Kidney tubule cell (primary cell): Measurements from ENCODE around the gene ADPGK.
"Not testable (repeated sequence)": the region's sequence is repeated elsewhere in the genome, so short reads cannot be mapped to it uniquely, and the experiment has no call there.

Source experiments
- DNase-seq: peaks from one replicate; pipeline ENCODE4 v3.0.0-alpha.2; 2018; ENCODE audit warnings: low spot score

Gene ADPGK

GRCh38 chr15:72749700-72750099, 33.9 kb downstream of the ADPGK start:
- DNase-seq: no peak

- DNase-seq: no peak
These were observed 43.3 kb downstream of the ADPGK start for GRCh38 chr15:72740219-72740618.

GRCh38 chr15:72737723-72738122, 45.8 kb downstream of the ADPGK start:
- no peak for DNase-seq

- DNase-seq: no peak
These were observed 46.5 kb downstream of the ADPGK start for GRCh38 chr15:72737061-72737460.

DNA sequence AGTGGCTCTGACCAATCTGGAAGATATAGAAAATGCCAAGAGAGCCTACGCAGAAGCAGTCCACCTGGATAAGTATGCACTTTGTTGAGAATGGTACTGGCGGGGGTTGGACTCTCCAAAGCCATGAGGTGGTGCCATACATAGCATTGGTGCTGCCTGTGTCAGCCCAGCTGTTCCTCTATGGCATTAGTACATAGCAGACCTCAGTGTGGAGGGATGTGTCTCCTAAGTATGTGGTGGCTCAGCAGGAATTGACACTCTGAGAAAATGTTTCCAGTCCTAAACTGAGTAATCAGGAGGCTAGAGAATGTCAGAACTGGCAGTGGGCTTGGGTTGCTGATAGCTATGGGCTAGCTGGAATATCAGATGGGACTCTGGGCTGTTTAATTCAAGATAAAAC, 48.4 kb downstream of the ADPGK start:
- no peak for DNase-seq

GRCh38 chr15:72733941-72734738, 49.4 kb downstream of the ADPGK start:
- DNase-seq: no peak

GRCh38 chr15:72732516-72732915, 51.0 kb downstream of the ADPGK start:
- DNase-seq: no peak

DNA sequence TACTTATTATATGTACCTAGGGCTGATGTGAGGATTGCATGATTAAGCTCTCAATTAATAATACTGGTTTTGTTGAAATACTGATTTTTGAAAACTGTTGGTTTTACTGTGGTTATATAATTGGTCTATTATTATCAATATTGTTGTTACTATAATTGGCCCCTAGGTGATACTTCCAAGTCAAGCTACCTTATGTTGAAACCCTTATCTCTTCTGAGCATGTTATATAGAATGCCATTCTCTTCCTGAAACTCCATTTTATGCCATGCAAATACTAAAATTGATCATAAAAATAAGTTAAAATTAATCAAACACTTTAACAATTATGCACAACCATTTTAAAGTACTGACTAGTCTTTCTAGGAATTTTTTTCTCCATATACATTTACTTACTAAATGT, 51.5 kb downstream of the ADPGK start:
- DNase-seq: no peak

GRCh38 chr15:72728821-72729220, 54.7 kb downstream of the ADPGK start:
- no peak for DNase-seq

DNA sequence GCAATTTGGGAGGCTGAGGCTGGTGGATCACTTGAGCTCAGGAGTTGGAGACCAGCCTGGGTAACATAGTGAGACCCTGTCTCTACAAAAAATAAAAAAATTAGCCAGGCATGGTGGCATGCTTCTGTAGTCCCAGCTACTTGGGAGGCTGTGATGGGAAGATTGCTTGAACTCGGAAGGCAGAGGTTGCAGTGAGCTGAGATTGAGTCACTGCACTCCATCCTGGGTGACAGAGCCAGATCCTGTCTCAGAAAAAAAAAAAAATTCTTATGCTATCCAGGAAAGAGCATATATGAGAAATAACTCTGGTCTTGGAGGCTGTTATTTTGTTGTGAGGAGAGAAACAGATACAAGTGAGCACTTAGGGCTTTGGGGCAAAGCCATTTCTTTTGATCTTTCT, 55.3 kb downstream of the ADPGK start:
- peak; percentile 10 for DNase-seq

- no peak for DNase-seq
These were observed 56.4 kb downstream of the ADPGK start for GRCh38 chr15:72727154-72727553.

GRCh38 chr15:72725851-72726250, 57.7 kb downstream of the ADPGK start:
- not testable (repeated sequence) for DNase-seq

DNA sequence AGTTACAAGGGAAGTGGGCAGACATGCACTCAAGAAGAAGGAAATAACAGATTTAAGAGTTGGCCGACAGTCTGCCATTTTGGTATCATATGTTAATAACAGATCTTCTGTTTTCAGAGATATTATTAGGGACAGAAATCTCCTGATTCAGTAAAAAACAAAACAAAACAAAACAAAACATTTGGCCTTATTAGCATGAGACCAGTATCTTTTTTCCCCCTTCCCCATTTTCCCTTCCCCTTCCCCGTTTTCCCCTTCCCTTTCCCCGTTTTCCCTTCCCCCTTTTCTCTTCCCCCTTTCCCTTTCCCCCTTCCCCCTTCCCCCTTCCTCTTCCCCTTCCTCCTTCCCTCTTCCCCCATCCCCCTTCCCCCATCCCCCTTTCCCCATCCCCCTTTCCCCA, 58.1 kb downstream of the ADPGK start:
- DNase-seq: no peak

DNA sequence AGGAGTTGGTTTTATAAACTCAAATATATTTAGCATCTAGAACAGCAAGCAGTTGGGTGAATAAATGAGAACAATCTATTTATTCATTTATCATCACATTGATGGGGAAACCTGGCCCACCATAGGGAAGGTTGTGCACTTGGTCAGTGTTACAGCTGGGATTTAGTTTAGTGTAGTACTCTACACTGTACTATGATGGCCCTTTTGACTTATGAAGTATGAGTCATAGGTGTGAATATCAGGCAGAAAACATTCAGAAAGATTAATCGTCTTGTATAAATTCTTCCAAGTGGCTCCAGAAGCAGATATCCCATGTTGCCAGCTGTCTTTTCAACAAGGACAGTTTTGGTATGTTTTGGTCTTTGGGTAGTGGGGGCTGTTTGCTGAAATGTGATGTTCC, 59.5 kb downstream of the ADPGK start:
- no peak for DNase-seq

GRCh38 chr15:72722071-72722696, 61.4 kb downstream of the ADPGK start:
- DNase-seq: peak; percentile 72

DNA sequence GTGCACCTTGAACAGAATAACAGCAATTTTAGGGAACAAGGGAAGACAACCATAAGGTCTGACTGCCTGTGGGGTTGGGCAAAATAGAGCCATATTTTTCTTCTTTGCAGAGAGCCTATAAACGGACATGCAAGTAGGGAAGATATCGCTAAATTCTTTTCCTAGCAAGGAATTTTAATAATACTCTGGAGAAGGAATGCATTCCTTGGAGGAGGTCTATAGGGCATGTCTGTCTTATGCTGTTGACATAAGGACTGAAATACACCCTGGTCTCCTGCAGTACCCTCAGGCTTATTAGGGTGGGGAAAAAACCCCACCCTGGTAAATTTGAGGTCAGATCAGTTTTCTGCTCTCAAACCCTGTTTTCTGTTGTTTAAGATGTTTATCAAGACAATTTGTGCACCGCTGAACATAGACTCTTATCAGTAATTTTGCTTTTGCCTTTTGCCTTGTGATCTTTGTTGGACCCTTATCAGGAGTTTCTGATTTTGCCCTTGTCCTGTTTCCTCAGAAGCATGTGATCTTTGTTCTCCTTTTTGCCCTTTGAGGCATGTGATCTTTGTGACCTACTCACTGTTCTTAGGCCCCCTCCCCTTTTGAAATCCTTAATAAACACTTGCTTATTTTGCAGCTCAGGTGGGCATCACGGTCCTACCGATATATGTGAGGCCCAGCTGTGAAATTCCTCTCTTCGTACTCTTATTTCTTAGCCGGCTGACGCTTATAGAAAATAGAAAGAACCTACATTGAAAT, 74.8 kb downstream of the ADPGK start:
- DNase-seq: not testable (repeated sequence)

DNA sequence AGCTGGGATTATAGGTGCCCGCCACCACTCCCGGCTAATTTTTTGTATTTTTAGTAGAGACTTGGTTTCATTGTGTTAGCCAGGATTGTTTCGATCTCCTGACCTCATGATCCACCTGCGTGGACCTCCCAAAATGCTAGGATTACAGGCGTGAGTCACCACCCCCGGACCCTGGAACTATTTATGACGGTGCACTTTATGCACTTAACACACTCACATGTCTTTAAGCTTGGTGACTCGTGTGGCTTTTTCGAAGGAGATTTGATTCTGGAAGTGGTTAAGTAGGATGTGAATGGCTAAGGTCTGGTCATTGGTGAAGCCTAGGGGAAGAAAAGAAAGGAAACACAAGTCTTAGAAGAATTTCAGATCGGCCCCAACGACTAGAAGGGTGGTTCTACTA, 77.3 kb downstream of the ADPGK start:
- DNase-seq: peak; percentile 3
